ENCODE measurements around the gene AGA.

AGA gene

DNA sequence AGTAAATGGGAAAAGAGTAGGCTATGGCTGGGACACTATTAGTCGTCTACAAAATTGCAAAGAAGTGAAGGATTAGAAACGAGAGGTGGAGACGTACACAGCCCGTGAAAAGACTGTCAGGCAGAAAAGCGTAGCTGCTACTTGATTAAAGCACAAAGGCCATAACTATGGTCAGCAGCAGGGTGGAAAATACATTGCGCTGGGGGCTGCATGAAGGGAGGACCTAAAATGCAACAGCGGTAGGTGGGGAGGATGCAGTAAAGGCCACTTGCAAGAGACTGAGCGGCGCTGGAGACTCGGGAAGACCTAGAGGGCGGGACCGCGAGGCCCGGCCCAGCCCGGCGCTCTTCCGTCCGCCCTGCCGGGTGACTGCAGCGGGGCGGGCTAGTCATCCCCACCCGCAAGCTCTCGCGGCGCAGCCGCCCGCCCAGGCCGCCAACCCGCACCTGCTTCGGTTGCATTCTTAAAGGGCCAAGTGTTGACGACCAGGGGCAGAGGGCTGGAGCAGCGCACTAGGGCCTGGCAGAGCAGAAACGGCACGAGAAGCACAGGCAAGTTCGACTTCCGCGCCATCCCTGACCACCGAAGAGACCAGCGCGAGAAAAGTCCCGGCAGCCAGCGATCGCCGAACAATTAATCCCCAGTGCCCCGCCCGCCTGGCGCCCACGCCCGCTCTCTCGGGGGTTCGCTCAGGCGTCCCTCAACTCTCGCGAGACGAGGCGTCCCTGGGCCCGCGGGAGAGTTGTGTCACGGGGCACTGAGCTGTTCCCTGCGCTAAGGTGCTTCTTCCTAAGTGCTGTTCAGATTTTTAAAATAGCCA, at the start of gene AGA:
AGA (minus strand) TSS at position 635 of the 820 bp plus-strand sequence; CDS start at position 573, 62 bp downstream.
- DNase-seq, result peak; percentile 78

- DNase-seq, result no peak
Observed at GRCh38 chr4:177492022-177492421, 49.8 kb upstream of the AGA start.

- no peak for DNase-seq
Observed at GRCh38 chr4:177490769-177491168, 48.5 kb upstream of the AGA start.

- no peak for DNase-seq
Observed at GRCh38 chr4:177489471-177490246, 47.4 kb upstream of the AGA start.

DNA sequence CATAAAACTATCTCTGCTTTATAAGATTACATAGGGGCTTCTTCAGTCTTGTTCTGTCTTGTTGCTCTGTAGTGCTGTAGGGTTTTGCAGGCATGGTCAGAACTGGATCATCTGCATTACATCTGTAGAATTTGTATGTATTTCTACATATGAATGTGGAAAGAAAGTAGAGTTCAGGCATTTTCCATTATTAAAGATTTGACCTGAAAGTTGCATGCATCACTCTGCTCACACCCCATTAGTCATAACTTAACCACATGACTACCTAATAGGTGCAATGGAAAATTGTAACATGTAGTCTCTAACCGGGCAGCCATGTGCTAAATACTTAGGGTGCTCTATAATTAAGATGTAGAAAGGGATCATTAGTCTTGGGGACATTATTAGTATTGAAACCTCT, 45.7 kb upstream of the AGA start:
- no peak for DNase-seq

DNA sequence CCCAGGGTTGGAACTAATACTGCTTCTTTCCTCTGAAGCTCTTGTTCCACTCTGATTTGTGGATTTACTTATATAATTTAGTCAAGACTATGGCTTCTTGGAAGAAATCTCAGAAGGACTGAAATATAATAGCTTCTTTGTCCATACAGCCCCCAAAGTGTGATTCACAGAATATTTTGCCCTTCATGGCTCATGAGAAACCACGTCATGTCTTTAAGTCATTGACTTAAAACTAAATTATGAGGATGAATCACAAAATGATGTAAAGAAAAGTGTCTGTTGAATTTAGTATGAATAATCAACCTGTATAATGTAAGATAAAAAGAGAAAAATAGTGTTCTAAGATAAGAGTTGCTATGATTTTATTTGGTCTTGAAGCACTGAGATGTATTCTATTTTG, 43.3 kb upstream of the AGA start:
- no peak for DNase-seq

GRCh38 chr4:177484613-177485021, 42.4 kb upstream of the AGA start:
- no peak for DNase-seq

GRCh38 chr4:177483760-177484159, 41.5 kb upstream of the AGA start:
- DNase-seq, result no peak

DNA sequence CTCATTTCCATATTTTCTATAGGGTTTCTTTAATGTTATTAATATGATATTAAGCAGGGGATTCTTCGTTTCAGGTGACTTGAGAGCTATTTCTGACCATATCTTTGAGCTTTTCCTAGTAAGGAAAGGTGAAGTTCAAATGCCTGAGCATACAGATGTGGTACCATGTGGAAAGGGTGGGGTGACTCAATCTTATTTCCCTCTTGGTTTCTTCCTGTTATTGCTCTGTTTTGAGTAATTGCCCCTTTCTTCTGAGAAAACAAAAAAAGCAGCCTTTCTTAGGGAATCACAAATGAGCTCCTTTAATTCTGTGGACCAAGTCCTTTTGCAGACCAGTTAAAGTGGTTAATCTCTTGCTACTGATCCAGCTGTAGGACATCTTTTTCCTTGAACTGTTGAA, 41.0 kb upstream of the AGA start:
- no peak for DNase-seq

- DNase-seq, result no peak
Observed at GRCh38 chr4:177482367-177482766, 40.1 kb upstream of the AGA start.

DNA sequence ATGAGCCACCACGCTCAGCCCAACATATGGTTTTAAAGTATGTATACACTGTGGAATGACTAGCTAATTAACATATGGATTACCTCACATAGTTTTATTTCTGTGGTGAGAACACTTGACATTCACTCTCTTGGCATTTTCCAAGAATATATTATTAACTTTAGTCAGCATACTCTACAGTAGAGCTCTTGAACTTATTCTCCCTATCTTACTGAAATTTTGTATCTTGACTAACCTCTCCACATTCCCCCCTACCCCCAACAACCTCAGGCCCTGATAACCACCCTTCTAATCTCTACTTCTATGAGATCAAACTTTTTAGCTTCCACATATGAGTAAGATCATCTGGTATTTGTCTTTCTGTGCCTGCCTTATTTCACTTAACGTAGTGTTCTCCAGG, 38.6 kb upstream of the AGA start:
- DNase-seq, result no peak

- DNase-seq, result no peak
Observed at GRCh38 chr4:177479063-177479462, 36.8 kb upstream of the AGA start.

GRCh38 chr4:177478496-177478895, 36.3 kb upstream of the AGA start:
- no peak for DNase-seq

- DNase-seq, result no peak
Observed at GRCh38 chr4:177473991-177474390, 31.8 kb upstream of the AGA start.

DNA sequence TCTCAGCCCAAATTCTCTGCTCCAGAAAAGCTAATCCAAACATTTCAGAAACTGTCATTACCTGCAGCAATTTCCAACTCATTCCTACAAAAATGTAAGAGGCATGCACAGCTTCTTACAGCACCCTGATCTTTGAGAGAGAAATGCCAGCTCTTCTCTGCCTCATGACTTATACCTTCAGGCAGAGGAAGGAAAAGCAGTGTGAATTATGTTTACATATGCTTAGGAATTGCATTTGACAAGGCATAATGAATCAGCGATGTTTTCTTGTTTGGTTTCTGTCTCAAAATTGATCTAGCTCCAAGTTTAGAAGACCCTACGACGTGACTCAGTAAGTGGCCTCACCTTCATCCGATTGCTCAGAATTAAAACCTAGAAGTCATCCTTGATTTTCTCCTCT, 21.8 kb upstream of the AGA start:
- DNase-seq, result no peak

- DNase-seq, result no peak
Observed at GRCh38 chr4:177461606-177462005, 19.4 kb upstream of the AGA start.

DNA sequence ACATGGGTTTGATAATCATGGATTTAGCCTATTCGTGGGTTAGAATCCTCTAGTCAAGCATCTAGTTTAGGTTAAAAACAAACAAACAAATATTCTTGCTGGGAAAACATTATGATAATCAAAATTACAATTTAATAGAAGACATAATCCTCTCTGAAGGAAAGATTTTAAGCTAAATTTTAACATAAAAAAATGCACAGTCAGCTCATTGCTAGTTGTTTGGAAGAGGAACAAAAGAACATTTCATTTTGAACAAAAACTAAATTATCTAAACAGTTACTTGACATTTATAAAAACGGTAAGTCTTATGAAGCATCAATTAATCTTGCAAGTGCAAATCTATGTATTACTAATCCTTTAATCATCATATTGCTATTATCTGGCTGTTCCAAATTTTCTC, 18.2 kb upstream of the AGA start:
- DNase-seq, result no peak

DNA sequence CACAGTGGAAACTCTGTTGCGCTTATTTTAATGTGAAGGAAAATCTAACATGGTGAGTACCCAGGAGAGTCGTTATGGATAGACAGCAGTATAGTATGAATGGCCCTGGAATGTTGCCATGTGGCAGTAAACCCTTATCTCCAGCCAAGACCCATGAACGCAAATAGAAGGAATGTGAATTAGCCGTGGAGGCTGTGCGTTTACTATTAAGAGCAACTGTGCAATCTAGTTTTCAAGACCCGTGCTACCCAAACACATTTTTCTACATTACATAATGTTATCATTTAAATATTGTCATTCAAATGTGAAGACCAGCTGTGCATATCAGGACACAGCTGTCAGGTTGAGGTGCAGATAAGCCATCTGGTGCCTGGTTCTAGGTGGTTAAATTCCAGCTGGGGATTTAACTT, 13.3 kb upstream of the AGA start:
- DNase-seq, result no peak

GRCh38 chr4:177453116-177453515, 10.9 kb upstream of the AGA start:
- DNase-seq, result no peak

GRCh38 chr4:177451108-177451500, 8.9 kb upstream of the AGA start:
- DNase-seq, result no peak

DNA sequence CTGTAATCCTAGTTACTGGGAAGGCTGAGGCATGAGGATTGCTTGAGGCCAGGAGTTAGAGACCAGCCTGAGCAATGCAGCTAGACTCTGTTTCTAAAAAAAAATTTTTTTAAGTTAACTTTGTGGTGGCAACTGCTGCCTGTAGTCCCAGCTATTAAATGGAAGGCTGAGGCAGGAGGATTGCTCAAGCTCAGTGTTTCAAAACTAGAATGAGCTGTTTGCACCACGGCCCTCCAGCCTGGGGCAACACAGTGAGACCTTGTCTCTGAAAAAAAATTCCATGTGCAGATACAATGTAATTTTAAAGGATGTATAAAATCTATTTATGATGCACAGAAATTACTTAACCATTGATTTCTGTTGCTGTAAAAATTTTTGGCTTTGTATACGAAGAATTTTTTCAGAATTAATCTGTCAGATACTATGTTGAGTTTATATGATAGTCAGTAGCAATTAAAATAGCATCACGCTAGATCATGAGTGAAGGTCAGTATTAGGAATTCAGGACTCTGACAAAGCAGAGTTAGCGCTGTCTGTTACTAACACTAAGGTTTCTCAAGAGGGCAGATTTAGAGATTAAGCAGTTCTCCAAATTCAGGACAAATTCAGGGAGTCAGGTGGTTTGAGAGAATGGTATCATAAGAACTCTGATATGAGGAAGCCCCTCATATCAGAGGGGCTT, 8.3 kb upstream of the AGA start:
- no peak for DNase-seq

- no peak for DNase-seq
Observed at GRCh38 chr4:177448850-177449249, 6.6 kb upstream of the AGA start.

DNA sequence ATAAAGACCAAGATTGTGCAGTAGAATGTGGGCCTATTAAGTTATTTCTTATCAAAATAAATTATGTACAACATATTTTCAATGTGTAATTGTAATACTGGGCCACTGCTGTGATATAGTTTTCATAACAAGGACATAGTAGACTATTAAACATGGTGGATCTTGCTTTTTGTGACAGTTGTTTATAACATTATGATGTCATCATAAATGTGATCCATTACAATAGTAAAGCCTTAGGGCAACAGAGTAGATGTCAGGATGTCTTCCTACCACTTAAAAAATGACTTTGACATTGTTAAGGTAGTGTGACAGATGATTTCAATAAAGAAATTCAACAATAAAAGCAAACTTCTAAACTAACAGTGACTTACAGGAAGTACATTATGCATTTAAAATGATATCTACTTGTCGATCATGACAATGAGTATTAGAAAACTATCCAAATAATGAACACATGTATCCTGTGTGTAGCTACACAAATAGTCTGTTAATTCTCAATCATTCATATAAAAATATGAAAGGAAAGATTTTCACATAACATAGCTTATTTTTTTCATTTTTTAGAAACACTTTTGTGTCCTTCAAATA, 5.3 kb upstream of the AGA start:
- no peak for DNase-seq
